BLaER1 treated with 17β-estradiol and CSF1 and Interleukin-3, amounts not matched to agents 10 nM and 100 nM (cell line): ENCODE measurements around the gene RPH3AL.
"Not testable (repeated sequence)": the region's sequence is repeated elsewhere in the genome, so short reads cannot be mapped to it uniquely, and the experiment has no call there.

Source experiments
- H3K27ac ChIP-seq, 11 experiments: shearing (Covaris generic); formaldehyde crosslinking; 2 replicates each; pipeline ENCODE4 v1.8.1; 2022
- H3K27me3 ChIP-seq, 11 experiments: shearing (Covaris generic); formaldehyde crosslinking; 2 replicates each; pipeline ENCODE4 v1.8.1; 2022
- H3K36me3 ChIP-seq, 11 experiments: shearing (Covaris generic); formaldehyde crosslinking; 2 replicates each; pipeline ENCODE4 v1.8.1; 2022
- H3K4me1 ChIP-seq, 10 experiments: shearing (Covaris generic); formaldehyde crosslinking; 2 replicates each; pipeline ENCODE4 v1.8.1; 2022
- H3K4me2 ChIP-seq, 11 experiments: shearing (Covaris generic); formaldehyde crosslinking; 2 replicates each; pipeline ENCODE4 v1.8.1; 2022
- H3K4me3 ChIP-seq, 10 experiments: shearing (Covaris generic); formaldehyde crosslinking; 2 replicates each; pipeline ENCODE4 v1.8.1; 2022
- H3K9ac ChIP-seq, 11 experiments: shearing (Covaris generic); formaldehyde crosslinking; 2 replicates each; pipeline ENCODE4 v1.8.1; 2022
- H3K9me3 ChIP-seq, 11 experiments: shearing (Covaris generic); formaldehyde crosslinking; replicated peaks in 1 of 11; 2 replicates each; pipeline ENCODE4 v1.8.1; 2022
- H4K20me1 ChIP-seq, 11 experiments: shearing (Covaris generic); formaldehyde crosslinking; 2 replicates each; pipeline ENCODE4 v1.8.1; 2022
- Cebpa-rat ChIP-seq, 11 experiments: shearing (Covaris generic); IDR thresholded peaks; 2 replicates each; pipeline ENCODE4 v1.8.1; 2022

The RPH3AL gene

DNA sequence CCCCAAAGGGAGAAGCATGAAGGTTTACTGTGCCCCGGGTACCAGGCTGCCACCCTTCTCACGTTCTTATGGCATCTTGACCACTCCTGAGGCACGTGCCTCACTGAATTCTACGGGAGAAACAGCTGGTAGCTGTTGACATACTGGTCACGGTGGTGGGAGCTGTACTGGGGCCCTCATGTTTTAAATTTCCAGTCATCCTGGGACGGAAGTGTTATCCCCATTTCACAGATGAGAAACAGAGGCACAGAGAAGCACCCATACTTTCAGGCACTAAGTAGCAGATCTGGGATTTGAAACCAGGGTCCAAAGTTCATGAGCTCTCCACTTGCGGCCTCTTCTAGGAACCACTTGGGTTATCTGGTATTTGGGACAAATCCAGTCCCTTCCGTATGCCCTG lies 144.8 kb downstream of the RPH3AL start:
- Histone ChIP-seq H3K4me3 (no peak overlapping the region), H3K27ac (no peak overlapping the region), H4K20me1 (no peaks in the 10 kb centered on the region), H3K36me3 (peaks cover 0 to 12% (median 0%) of the 10 kb centered on the region in 11 experiments; a peak in 4 of 22 replicates), H3K27me3 (no peaks in the 10 kb centered on the region), H3K9ac (no peak overlapping the region), H3K4me1 (no peaks in the 10 kb centered on the region), H3K9me3 (peaks cover 0 to 15% (median 12%) of the 10 kb centered on the region in 11 experiments; a peak in 15 of 22 replicates), H3K4me2 (no peak overlapping the region)
- TF ChIP-seq Cebpa-rat (IDR thresholded peaks at IDR 0.05), result no peak

DNA sequence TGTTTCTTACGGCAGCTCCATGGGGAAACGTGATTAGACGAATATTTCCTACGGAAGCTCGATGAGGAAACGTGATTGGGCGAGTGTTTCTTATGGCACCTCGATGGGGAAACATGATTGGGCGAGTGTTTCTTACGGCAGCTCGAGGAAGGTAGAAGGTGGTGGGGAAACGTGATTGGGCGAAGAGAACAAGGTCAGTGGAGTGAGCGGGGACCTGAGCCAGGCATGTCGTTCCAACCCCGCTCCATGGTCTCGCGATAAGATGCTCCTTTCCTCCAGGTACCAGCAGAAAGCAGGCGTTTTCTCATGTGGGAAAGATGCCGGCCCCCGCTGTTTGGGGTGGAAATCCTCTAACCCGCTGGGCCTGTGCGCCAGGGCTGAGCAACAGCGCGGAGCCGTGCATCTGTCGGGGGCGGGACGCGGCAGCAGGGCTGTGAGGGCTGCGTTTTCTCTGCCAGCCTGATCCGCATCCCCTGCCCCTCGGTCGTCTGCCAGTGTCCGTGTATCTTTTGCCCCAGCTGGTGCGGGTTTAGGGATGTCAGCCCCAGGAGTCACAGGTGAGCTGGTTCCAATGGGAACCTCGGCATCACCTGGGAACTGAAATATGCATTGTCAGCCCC lies 145.6 kb downstream of the RPH3AL start:
- H3K36me3 ChIP-seq, result peaks cover 0 to 12% (median 0%) of the 10 kb centered on the region in 11 experiments; a peak in 4 of 22 replicates
- no peak for TF ChIP-seq Cebpa-rat (IDR thresholded peaks at IDR 0.05)
- H3K27me3 ChIP-seq, result no peaks in the 10 kb centered on the region
- H3K4me2 ChIP-seq, result no peak overlapping the region
- H3K27ac ChIP-seq, result no peak overlapping the region
- H3K9ac ChIP-seq, result no peak overlapping the region
- H3K4me1 ChIP-seq, result no peaks in the 10 kb centered on the region
- H3K9me3 ChIP-seq, result peaks cover 0 to 15% (median 12%) of the 10 kb centered on the region in 11 experiments; a peak in 15 of 22 replicates
- no peaks in the 10 kb centered on the region for H4K20me1 ChIP-seq
- no peak overlapping the region for H3K4me3 ChIP-seq

DNA sequence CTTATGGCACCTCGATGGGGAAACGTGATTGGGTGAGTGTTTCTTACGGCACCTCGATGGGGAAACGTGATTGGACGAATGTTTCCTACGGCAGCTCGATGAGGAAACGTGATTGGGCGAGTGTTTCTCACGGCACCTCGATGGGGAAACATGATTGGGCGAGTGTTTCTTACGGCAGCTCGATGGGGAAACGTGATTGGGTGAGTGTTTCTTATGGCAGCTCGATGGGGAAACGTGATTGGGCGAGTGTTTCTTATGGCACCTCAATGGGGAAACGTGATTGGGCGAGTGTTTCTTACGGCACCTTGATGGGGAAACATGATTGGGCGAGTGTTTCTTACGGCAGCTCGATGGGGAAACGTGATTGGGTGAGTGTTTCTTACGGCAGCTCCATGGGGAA lies 146.1 kb downstream of the RPH3AL start:
- H3K9ac ChIP-seq, H3K4me2 ChIP-seq, H3K27me3 ChIP-seq, H3K4me3 ChIP-seq, H3K27ac ChIP-seq, H3K4me1 ChIP-seq, H3K36me3 ChIP-seq, H4K20me1 ChIP-seq: not testable (repeated sequence)
- peaks cover 0 to 15% (median 12%) of the 10 kb centered on the region in 11 experiments; a peak in 15 of 22 replicates for H3K9me3 ChIP-seq

- Histone ChIP-seq H3K27ac (no peak overlapping the region), H4K20me1 (no peaks in the 10 kb centered on the region), H3K4me3 (no peak overlapping the region), H3K9me3 (peaks cover 0 to 15% (median 12%) of the 10 kb centered on the region in 11 experiments; a peak in 15 of 22 replicates), H3K27me3 (no peaks in the 10 kb centered on the region), H3K36me3 (peaks cover 0 to 3% (median 0%) of the 10 kb centered on the region in 11 experiments; a peak in 2 of 22 replicates), H3K9ac (no peak overlapping the region), H3K4me1 (no peaks in the 10 kb centered on the region), H3K4me2 (no peak overlapping the region)
- no peak for TF ChIP-seq Cebpa-rat (IDR thresholded peaks at IDR 0.05)
These were observed 146.8 kb downstream of the RPH3AL start for GRCh38 chr17:205817-206216.

GRCh38 chr17:205148-205669 lies 147.4 kb downstream of the RPH3AL start:
- Histone ChIP-seq H3K4me3 (no peak overlapping the region), H3K9me3 (peaks cover 0 to 15% (median 12%) of the 10 kb centered on the region in 11 experiments; a peak in 15 of 22 replicates), H3K36me3 (no peaks in the 10 kb centered on the region; a peak in 2 of 22 replicates), H4K20me1 (no peaks in the 10 kb centered on the region), H3K4me1 (no peaks in the 10 kb centered on the region), H3K27ac (no peak overlapping the region), H3K4me2 (no peak overlapping the region), H3K9ac (no peak overlapping the region), H3K27me3 (no peaks in the 10 kb centered on the region)
- no peak for TF ChIP-seq Cebpa-rat (IDR thresholded peaks at IDR 0.05)

DNA sequence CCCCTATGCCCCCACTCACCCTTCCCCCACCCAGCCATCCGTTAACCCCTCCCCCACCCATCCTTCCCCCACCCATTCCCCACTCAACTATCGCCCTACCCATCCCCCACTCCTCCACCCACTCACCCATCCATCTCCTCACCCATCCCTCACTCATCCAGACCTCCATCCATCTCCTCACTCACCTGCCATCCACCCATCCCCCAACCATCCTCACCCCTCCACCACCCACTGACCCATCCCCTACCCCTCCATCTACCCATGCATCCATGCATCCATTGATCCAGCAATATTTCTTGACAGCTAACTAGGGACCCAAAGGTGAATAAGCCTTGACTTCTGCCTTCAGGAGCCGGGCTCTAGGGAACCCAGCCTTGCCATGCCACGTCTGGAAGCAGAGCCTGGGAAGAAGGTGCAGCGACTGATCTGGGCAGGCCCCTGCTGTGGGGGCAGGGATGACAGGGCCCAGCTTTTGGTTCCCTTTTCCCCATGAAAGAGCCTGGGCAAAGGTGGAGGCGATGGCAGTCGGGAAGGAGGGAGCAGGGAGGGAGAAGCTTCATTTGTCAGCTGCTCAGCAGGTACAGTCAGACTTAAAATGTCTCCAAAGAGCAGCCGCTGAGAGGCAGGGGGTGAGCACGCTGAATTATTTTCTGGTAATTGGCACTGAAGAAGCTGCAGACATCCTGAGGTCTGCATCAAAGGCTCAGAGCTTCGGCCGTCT lies 148.0 kb downstream of the RPH3AL start:
- Histone ChIP-seq H3K9me3 (peaks cover 0 to 15% (median 12%) of the 10 kb centered on the region in 11 experiments; a peak in 15 of 22 replicates), H3K9ac (no peak overlapping the region), H3K27ac (no peak overlapping the region), H3K4me2 (no peak overlapping the region), H3K4me1 (no peaks in the 10 kb centered on the region), H3K27me3 (no peaks in the 10 kb centered on the region), H4K20me1 (no peaks in the 10 kb centered on the region), H3K36me3 (no peaks in the 10 kb centered on the region), H3K4me3 (no peak overlapping the region)
- TF ChIP-seq Cebpa-rat (IDR thresholded peaks at IDR 0.05), result no peak

DNA sequence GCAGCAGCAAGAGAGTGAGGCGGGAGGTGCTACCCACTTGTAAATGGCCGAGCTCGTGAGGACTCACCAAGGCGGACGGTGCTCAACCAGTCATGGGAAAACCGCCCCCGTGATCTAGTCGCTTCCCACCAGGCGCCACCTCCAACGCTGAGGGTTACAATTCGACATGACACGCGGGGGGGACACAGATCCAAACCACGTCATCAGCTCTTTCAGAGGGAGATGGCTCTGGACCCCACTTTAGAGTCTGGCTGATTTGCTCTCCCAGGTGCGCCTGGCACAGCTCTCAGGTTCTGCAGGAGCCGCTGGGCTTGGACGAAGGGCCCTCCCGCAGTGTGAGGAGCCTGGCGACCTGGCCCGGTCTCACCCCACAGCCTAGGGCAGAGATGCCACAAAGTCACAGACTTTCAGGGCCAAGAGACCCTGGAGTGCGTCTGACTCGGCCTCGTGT lies 150.1 kb downstream of the RPH3AL start:
- H3K27ac ChIP-seq, result no peak overlapping the region
- TF ChIP-seq Cebpa-rat (IDR thresholded peaks at IDR 0.05), result no peak

DNA sequence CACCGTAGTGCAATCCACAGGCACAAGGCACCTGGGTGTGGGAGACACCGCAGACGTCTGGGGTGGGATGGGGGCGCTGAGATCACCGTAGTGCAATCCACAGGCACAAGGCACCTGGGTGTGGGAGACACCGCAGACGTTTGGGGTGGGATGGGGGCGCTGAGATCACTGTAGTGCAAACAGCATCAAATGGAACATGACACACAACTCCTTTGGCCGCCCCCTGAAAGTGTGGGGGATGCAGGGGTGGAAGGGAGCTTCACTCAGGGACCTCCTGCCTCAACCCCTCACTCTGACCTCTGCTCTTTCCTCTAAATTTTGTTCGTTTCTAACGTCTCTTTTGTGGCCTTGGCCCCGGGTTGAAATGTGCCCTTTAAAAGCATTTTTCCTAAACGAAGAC lies 150.9 kb downstream of the RPH3AL start:
- not testable (repeated sequence) for H4K20me1 ChIP-seq, H3K4me2 ChIP-seq, H3K4me3 ChIP-seq, H3K27ac ChIP-seq, H3K4me1 ChIP-seq, H3K27me3 ChIP-seq, H3K9ac ChIP-seq, H3K36me3 ChIP-seq
- H3K9me3 ChIP-seq, result peaks cover 14 to 21% (median 17%) of the 10 kb centered on the region in 11 experiments

More for the DNA sequence above, 150.1 kb downstream of the RPH3AL start:
- Histone ChIP-seq H3K27me3 (no peaks in the 10 kb centered on the region), H3K4me1 (peaks cover 0 to 10% (median 2%) of the 10 kb centered on the region in 10 experiments; a peak in 5 of 20 replicates), H3K9me3 (peaks cover 12 to 26% (median 22%) of the 10 kb centered on the region in 11 experiments), H3K9ac (no peak overlapping the region), H3K36me3 (no peaks in the 10 kb centered on the region), H3K4me3 (no peak overlapping the region), H4K20me1 (no peaks in the 10 kb centered on the region), H3K4me2 (no peak overlapping the region)

DNA sequence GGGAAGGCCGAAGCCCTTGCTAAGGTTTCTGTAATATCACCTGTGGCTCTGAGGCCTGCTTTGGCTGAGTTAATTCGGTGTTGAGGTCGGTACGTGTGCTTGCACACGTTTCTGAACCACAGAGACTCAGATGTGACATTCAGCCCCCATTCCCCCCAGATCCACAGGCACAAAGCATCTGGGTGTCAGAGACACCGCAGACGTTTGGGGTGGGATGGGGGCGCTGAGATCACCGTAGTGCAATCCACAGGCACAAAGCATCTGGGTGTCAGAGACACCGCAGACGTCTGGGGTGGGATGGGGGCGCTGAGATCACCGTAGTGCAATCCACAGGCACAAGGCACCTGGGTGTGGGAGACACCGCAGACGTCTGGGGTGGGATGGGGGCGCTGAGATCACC lies 151.3 kb downstream of the RPH3AL start:
- not testable (repeated sequence) for H3K27me3 ChIP-seq, H3K4me2 ChIP-seq, H3K27ac ChIP-seq, H3K4me3 ChIP-seq, H3K9ac ChIP-seq, H3K36me3 ChIP-seq, H3K4me1 ChIP-seq, H4K20me1 ChIP-seq
- peaks cover 9 to 16% (median 13%) of the 10 kb centered on the region in 11 experiments for H3K9me3 ChIP-seq
